Panc1 (cell line): ENCODE measurements around the gene CHID1.

Experiments
- CTCF ChIP-seq: fragments of 450-650 bp; IDR thresholded peaks from 2 replicates; pipeline ENCODE4 v1.5.1; 2017; ENCODE audit warnings: mild to moderate bottlenecking
- POLR2AphosphoS5 ChIP-seq: IDR thresholded peaks from 2 replicates; pipeline ENCODE4 v1.6.1; 2012; ENCODE audit warnings: mild to moderate bottlenecking, low read depth, low read length, moderate library complexity

- no peak for TF ChIP-seq POLR2AphosphoS5
- no peak for TF ChIP-seq CTCF
These were observed 47.5 kb upstream of the CHID1 start for GRCh38 chr11:958101-958500.
